Tongue (tissue), 2 donors: ENCODE measurements around the gene SLC25A42. TPM values are rescaled to one million over a fixed set of nuclear protein-coding genes. Genes with fewer than 3 reads are reported as not detected.
"Not testable (repeated sequence)": the region's sequence is repeated elsewhere in the genome, so short reads cannot be mapped to it uniquely, and the experiment has no call there.

ENCODE experiments used
- DNase-seq: peaks from one replicate; pipeline ENCODE4 v3.0.0-alpha.2; 2015
- total RNA-seq: library from RNA; depleted of rRNA; stranded (reverse); fragments of >200 nt; gene quantifications from one replicate; pipeline ENCODE4 v1.2.3, GENCODE V29; 2014

The SLC25A42 gene
- total RNA-seq, 1 donor from 2014 or later, result 10.1 TPM

- peak; percentile 84 for DNase-seq
These were observed 41.7 kb downstream of the SLC25A42 start for GRCh38 chr19:19105365-19106055.

GRCh38 chr19:19106056-19106551 is 42.3 kb downstream of the SLC25A42 start:
- peak; percentile 53 for DNase-seq

GRCh38 chr19:19106938-19107337 is 43.1 kb downstream of the SLC25A42 start:
- DNase-seq, result not testable (repeated sequence)

- no peak for DNase-seq
These were observed 43.9 kb downstream of the SLC25A42 start for GRCh38 chr19:19107654-19108053.

- DNase-seq, result no peak
These were observed 45.8 kb downstream of the SLC25A42 start for GRCh38 chr19:19109601-19110000.

GRCh38 chr19:19110410-19111135 is 46.8 kb downstream of the SLC25A42 start:
- DNase-seq, result peak; percentile 61

- no peak for DNase-seq
These were observed 47.5 kb downstream of the SLC25A42 start for GRCh38 chr19:19111136-19111835.

- DNase-seq, result no peak
These were observed 48.3 kb downstream of the SLC25A42 start for GRCh38 chr19:19111967-19112580.

GRCh38 chr19:19113040-19113626 is 49.3 kb downstream of the SLC25A42 start:
- peak; percentile 53 for DNase-seq

GRCh38 chr19:19115954-19116353 is 52.2 kb downstream of the SLC25A42 start:
- DNase-seq, result no peak

- no peak for DNase-seq
These were observed 55.8 kb downstream of the SLC25A42 start for GRCh38 chr19:19119325-19120237.

- DNase-seq, result peak; percentile 77
These were observed 56.8 kb downstream of the SLC25A42 start for GRCh38 chr19:19120308-19121231.

- no peak for DNase-seq
These were observed 57.6 kb downstream of the SLC25A42 start for GRCh38 chr19:19121371-19121770.

- DNase-seq, result no peak
These were observed 59.1 kb downstream of the SLC25A42 start for GRCh38 chr19:19122902-19123301.

- no peak for DNase-seq
These were observed 59.6 kb downstream of the SLC25A42 start for GRCh38 chr19:19123386-19123785.

GRCh38 chr19:19126102-19126501 is 62.3 kb downstream of the SLC25A42 start:
- DNase-seq, result no peak

GRCh38 chr19:19131989-19132388 is 68.2 kb downstream of the SLC25A42 start:
- DNase-seq, result no peak

- DNase-seq, result no peak
These were observed 69.1 kb downstream of the SLC25A42 start for GRCh38 chr19:19132912-19133311.

- DNase-seq, result no peak
These were observed 70.2 kb downstream of the SLC25A42 start for GRCh38 chr19:19133985-19134384.

GRCh38 chr19:19134687-19135158 is 70.9 kb downstream of the SLC25A42 start:
- DNase-seq, result peak; percentile 88
